Esophagus (tissue), 2 donors: ENCODE data around the gene ZNF25. TPM values are rescaled to one million over a fixed set of nuclear protein-coding genes. Genes with fewer than 3 reads are reported as not detected.
"Not testable (repeated sequence)": the region's sequence is repeated elsewhere in the genome, so short reads cannot be mapped to it uniquely, and the experiment has no call there.

Experiments
- H3K27ac ChIP-seq, 2 donors: one replicate each; pipeline ENCODE4 v1.5.1; 2013; ENCODE audit warnings: low read depth in 2 of 2, mild to moderate bottlenecking in 2 of 2, inconsistent platforms in 1 of 2, low read length in 1 of 2, moderate library complexity in 1 of 2
- H3K27me3 ChIP-seq, 2 donors: one replicate each; pipeline ENCODE4 v1.6.1; 2013; ENCODE audit warnings: low read length in 2 of 2, control low read depth in 1 of 2, mild to moderate bottlenecking in 1 of 2; ENCODE audit not compliant: insufficient read depth in 2 of 2, control insufficient read depth in 1 of 2
- H3K36me3 ChIP-seq, 2 donors: one replicate each; pipeline ENCODE4 v1.6.1; 2013; ENCODE audit warnings: low read length in 1 of 2; ENCODE audit not compliant: control insufficient read depth in 2 of 2, insufficient read depth in 2 of 2
- H3K4me1 ChIP-seq, 2 donors: one replicate each; pipeline ENCODE4 v1.6.1; 2013; ENCODE audit warnings: low read length in 1 of 2; ENCODE audit not compliant: control insufficient read depth in 2 of 2, insufficient read depth in 2 of 2
- H3K4me3 ChIP-seq, 2 donors: one replicate each; pipeline ENCODE4 v1.5.1; 2013; ENCODE audit warnings: low read length in 2 of 2, mild to moderate bottlenecking in 2 of 2, low read depth in 1 of 2, moderate library complexity in 1 of 2
- H3K9me3 ChIP-seq, 2 donors: one replicate each; pipeline ENCODE4 v1.6.1; 2013; ENCODE audit warnings: mild to moderate bottlenecking in 2 of 2, low read depth in 1 of 2, low read length in 1 of 2, moderate library complexity in 1 of 2; ENCODE audit not compliant: control insufficient read depth in 2 of 2, insufficient read depth in 1 of 2
- WGBS, 2 donors: extraction: QIAGEN DNeasy Blood & Tissue Kit; methylation state at CpG; one replicate each; pipeline ENCODE4 v1.1.7; 2013; 5-methylcytosine and 5-hydroxymethylcytosine counted together
- polyA plus RNA-seq, 2 donors: library from polyadenylated mRNA; stranded (reverse); fragments of 200-250 nt; gene quantifications; one replicate each; pipeline ENCODE4 v1.2.3, GENCODE V29; 2013
- donor health status: healthy with polysubstance abuse.
- donor health status: Bipolar disorder and iron deficiency.

Gene ZNF25
- polyA plus RNA-seq = 1 to 10 TPM; 1.7 to 2.0 TPM

DNA sequence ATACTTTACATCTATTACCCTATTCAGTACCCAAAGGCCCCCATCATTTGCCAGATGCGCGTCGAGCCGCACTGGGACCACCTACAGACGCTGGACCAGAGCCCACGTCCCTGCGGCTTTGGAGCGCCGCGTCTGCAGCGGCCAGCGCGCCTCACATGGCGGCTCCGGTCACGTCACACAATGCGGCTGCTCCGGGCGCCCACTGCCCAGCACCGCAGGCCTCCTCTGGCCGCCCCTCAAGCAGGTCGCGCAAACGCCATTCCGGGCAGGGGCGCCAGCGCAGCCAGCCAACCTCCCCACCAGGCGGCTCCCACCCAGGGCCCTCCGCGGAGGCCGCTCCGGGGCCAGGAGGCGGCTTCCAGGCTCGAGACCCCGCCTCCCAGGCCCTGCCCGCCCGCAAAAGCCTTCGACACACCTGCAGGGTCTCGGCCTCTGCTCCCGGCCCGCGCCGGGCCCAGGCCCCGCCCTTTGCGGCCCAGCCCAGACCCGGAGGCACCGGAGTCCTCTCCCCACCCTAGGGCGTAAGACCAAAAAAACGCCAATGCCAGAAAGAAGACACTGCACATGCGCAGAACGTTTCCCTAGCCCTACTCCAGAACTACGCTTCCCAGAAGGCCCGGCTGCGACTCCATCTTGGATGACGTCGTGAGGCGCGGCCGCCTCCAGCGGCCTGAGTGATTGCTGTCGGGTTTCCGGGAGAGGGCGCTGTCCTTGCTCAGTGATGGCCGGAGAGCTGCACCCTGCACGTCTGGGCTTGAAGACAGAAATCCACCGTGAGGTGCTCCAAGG lies at the start of gene ZNF25:
ZNF25 (minus strand) TSS at position 557 of the 789 bp plus-strand sequence. CDS start 4,925 bp downstream, outside the sequence.
- H3K4me1 ChIP-seq = no peaks in the 10 kb centered on the region
- no peaks in the 10 kb centered on the region for H3K27me3 ChIP-seq
- peak within 1 kb of the TSS; percentile 66 to 93 for H3K4me3 ChIP-seq
- H3K27ac ChIP-seq = peak within 1 kb of the TSS; percentile 92 to 96
- H3K36me3 ChIP-seq = no peaks in the 10 kb centered on the region
- 0% methylated on average over 61 to 66 of the region's 66 CpGs for WGBS, 2 donors
- H3K9me3 ChIP-seq = no peaks in the 10 kb centered on the region

DNA sequence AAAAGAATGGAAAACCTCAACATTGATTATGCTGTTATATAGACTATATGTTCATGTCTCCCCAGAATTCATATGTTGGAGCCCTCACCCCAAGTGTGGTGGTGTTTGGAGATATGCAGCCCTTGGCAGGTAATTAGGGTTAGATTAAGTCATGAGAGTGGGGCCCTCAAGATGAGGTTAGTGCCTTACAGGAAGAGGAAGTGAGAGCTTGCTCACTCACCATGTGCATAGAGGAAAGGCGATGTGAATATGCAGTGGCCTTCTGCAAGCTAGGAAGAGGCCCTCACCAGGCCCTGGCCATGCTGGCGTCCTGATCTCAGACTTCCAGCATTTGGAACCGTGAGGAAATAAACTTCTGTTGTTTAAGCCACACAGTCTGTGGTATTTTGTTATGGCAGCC lies 48.8 kb upstream of the ZNF25 start:
- WGBS, 2 donors = 82 to 90% methylated on average over 3 of the region's 3 CpGs
- no peaks in the 10 kb centered on the region for H3K9me3 ChIP-seq
- no peak overlapping the region for H3K27ac ChIP-seq
- no peaks in the 10 kb centered on the region for H3K4me1 ChIP-seq
- H3K36me3 ChIP-seq = peaks cover 2 to 6% of the 10 kb centered on the region in 2 donors
- no peaks in the 10 kb centered on the region for H3K27me3 ChIP-seq
- H3K4me3 ChIP-seq = no peak overlapping the region

DNA sequence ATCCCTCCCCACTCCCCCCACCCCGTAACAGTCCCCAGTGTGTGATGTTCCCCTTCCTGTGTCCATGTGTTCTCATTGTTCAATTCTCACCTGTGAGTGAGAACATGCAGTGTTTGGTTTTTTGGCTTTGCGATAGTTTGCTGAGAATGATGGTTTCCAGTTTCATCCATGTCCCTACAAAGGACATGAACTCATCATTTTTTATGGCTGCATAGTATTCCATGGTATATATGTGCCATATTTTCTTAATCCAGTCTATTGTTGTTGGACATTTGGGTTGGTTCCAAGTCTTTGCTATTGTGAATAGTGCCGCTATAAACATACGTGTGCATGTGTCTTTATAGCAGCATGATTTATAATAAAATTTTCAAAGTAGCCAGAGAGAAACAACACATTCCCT lies 42.7 kb upstream of the ZNF25 start:
- H3K9me3 ChIP-seq, H3K36me3 ChIP-seq, H3K4me3 ChIP-seq, H3K27me3 ChIP-seq, H3K27ac ChIP-seq, H3K4me1 ChIP-seq: not testable (repeated sequence)
- WGBS, 2 donors = 63 to 74% methylated on average over 3 to 4 of the region's 4 CpGs

DNA sequence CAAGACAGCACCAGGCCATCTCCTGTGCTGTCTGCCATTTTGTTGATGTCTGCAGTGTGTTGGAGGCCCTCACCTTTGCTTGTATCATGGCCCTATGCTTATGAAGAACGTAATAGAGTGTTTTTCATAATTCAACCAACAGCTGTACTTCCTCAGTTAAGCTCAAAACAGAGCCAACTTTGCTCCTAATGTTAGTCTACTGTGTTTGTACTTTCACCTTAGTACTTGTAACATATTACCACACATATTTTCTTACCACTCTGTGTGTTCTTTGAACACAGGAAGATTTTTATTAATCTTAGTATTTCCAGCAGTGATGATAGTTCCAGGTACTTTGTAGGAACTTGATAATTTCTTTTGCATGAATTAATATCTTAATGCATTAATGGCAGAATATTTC lies 39.9 kb upstream of the ZNF25 start:
- WGBS, 2 donors = 83 to 84% methylated on average over 1 of the region's 1 CpG
- Histone ChIP-seq H3K27me3 (no peaks in the 10 kb centered on the region), H3K4me3 (no peak overlapping the region), H3K27ac (no peak overlapping the region), H3K9me3 (no peaks in the 10 kb centered on the region), H3K4me1 (no peaks in the 10 kb centered on the region), H3K36me3 (peaks cover 0 to 6% of the 10 kb centered on the region in 2 donors)

DNA sequence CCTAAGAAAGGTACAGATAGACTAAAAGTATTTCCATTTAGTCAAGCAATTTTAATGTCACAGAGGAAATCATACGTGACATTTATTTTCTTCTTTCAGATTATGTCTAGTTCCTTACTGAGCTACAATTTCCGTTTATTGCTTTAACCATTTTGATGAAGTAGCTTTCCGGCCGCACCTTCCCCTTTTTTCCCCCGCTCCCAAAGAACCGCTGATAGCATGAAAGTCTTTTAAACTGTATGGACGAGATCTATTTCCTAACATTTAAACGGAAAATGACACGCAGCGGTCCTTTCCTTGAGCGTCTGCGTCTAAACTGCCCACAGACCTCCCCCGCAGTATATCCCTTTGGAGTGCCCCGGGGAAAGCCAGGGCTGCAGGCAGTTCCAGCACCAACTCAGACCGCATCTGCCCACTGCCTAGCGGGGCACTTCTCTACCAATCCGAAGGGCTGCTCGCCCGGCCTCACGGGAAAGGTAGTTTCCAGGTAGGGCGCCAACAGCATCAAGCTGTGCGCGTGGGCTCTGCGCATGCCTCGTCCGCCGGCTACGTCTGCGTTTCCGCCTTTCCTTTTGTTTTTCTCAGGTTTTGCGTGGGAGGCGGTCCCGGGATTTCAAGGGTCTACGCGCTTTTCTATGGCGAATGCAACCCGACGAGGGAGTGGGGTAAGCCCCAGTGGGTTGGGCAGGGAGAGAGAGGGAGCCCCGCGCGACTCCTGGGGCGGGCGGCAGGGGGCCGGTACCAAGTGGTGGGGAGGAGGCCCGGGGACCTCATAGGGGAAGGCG lies 33.9 kb upstream of the ZNF25 start, which contains the start of gene ZNF33A:
ZNF33A (plus strand) TSS at position 557 of the 785 bp plus-strand sequence. CDS start 1,667 bp downstream, outside the sequence.
- peak within 1 kb of the TSS; percentile 95 for H3K27ac ChIP-seq

GRCh38 chr10:38007991-38008390 lies 31.5 kb upstream of the ZNF25 start:
- H3K27ac ChIP-seq = peak overlapping the region; percentile 37 to 42
- WGBS, 2 donors = 53 to 64% methylated on average over 3 of the region's 3 CpGs
- H3K9me3 ChIP-seq = no peaks in the 10 kb centered on the region
- peaks cover 0 to 2% of the 10 kb centered on the region in 2 donors for H3K36me3 ChIP-seq
- H3K4me3 ChIP-seq = no peak overlapping the region
- H3K27me3 ChIP-seq = no peaks in the 10 kb centered on the region
- H3K4me1 ChIP-seq = no peaks in the 10 kb centered on the region

More for the DNA sequence above, 33.9 kb upstream of the ZNF25 start, which contains the start of gene ZNF33A:
- H3K9me3 ChIP-seq = no peaks in the 10 kb centered on the region
- peak within 1 kb of the TSS; percentile 63 to 67 for H3K4me3 ChIP-seq
- H3K4me1 ChIP-seq = no peaks in the 10 kb centered on the region
- 0 to 1% methylated on average over 46 of the region's 46 CpGs for WGBS, 2 donors
- H3K27me3 ChIP-seq = no peaks in the 10 kb centered on the region
- peaks cover 0 to 4% of the 10 kb centered on the region in 2 donors for H3K36me3 ChIP-seq

DNA sequence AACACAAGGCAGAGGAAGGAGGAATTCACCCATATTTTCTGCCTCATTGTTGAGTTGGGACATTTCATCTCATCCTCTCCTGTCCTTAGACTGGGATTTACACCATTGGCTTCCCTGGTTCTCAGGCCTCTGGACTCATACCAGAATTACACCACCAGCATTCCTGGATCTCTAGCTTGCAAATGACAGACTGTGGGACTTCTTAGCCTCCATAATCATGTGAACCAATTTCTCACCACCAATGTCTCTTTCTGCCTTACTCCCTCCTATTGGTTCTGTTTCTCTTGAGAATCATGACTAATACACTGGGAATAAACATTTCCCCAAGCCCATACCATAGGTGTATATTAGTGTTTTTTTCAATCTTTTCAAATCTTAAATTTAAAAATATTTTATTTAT lies 31.1 kb upstream of the ZNF25 start:
- no peaks in the 10 kb centered on the region for H3K9me3 ChIP-seq
- no peaks in the 10 kb centered on the region for H3K27me3 ChIP-seq
- H3K4me3 ChIP-seq = no peak overlapping the region
- peak overlapping the region in 1 of 2 donors; percentile 68 for H3K27ac ChIP-seq
- H3K4me1 ChIP-seq = no peaks in the 10 kb centered on the region
- peaks cover 0 to 2% of the 10 kb centered on the region in 2 donors for H3K36me3 ChIP-seq

DNA sequence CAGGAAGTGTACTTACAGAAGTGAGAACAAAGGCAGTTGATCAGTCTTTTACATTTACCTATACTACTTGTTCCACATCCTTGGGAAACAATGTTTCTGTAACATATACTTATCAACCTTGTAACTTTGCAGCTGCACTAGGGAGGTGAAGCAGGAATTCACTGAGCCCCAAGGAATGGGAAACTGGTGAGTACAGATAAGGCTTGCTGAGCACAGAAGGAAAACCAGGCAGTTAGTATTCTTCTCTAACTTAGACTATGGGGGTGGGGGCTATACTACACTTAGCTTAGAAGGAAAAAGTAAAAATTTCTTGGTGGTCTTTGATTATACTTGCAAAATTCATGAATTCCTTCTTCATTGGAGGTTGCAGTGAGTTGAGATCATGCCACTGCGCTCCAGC lies 27.1 kb upstream of the ZNF25 start:
- no peaks in the 10 kb centered on the region for H3K27me3 ChIP-seq
- no peak overlapping the region for H3K4me3 ChIP-seq
- no peaks in the 10 kb centered on the region for H3K36me3 ChIP-seq
- H3K9me3 ChIP-seq = no peaks in the 10 kb centered on the region
- no peaks in the 10 kb centered on the region for H3K4me1 ChIP-seq
- H3K27ac ChIP-seq = no peak overlapping the region
- 97 to 100% methylated on average over 1 of the region's 1 CpG for WGBS, 2 donors

DNA sequence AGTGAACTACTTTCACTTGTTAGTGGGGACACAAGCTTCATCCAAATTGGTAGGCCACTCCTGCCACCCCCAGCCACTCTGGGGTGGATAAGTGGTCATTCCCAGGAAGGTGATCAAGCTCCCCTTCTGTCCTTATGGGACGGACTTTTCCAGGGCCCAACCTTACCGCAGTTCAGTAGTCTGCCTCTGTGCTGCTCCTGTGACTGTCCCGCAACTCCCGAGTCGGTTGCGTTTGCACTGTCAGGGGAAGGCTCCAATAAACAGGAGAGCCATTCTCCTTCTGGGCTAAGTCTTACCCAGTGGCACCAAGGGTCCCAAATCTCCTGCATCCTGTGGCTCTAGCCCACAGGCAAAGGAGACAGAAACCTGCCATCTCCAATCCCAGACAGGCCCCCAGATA lies 26.6 kb upstream of the ZNF25 start:
- Histone ChIP-seq H3K9me3 (no peaks in the 10 kb centered on the region), H3K27me3 (no peaks in the 10 kb centered on the region), H3K4me3 (no peak overlapping the region), H3K27ac (no peak overlapping the region), H3K36me3 (no peaks in the 10 kb centered on the region), H3K4me1 (no peaks in the 10 kb centered on the region)
- WGBS, 2 donors = 94 to 95% methylated on average over 6 of the region's 6 CpGs
